Hematopoietic multipotent progenitor cell treated with erythropoietin and hydrocortisone succinate and interleukin-3 and kit ligand, for 17 days (in vitro differentiated cells): ENCODE data around the gene GATD1.
A peak's percentile ranks its signal among the peaks of the same experiment; 100 is the strongest.

ENCODE experiments used
- DNase-seq: peaks from one replicate; pipeline ENCODE4 v3.0.0-alpha.2; 2015; ENCODE audit warnings: low spot score

Gene GATD1

DNA sequence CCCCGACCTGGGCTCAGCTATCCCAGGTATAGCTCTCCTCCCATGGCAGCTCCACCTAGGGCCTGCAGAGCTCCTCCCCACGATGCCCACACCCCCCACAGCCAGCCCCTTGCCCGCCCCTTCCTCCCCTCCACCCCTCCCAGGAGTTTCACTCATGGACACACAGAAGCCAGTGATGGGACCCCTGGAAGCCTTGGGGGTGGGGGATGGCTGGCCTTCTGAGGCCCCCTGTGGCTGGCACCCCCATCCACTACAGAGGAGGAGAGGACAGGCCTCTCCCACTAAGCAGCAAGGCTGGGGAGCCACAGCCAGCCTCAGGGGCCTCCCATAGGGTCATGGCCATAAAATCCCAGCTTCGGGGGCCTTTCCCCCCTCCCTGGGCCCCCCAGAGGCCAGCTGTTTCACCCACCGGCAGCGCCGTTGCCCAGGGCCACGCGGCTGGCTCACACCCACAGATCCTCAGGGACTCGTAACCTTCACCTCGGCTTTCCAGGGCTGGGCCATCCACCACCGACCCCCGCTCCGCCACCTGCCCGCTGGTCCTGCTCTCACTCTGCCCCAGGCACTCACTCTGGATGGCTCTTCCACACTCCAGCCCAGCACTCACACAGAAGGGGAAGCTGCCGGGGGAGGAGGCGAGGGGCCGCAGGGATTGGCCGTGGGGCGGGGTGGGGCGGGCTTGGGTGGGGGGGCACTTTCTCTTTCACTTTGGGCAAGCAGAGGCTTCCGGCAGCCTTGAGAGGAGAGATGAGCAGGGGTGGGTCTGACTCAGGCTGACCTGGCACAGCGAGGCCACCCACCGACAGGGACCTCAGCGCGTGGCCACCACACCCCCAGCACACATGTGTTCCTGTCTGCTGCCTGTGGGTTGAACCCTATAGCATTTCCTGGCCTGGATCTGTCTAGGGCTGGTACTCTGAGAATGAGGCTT is 18.6 kb upstream of the GATD1 start:
- peak; percentile 48 for DNase-seq

DNA sequence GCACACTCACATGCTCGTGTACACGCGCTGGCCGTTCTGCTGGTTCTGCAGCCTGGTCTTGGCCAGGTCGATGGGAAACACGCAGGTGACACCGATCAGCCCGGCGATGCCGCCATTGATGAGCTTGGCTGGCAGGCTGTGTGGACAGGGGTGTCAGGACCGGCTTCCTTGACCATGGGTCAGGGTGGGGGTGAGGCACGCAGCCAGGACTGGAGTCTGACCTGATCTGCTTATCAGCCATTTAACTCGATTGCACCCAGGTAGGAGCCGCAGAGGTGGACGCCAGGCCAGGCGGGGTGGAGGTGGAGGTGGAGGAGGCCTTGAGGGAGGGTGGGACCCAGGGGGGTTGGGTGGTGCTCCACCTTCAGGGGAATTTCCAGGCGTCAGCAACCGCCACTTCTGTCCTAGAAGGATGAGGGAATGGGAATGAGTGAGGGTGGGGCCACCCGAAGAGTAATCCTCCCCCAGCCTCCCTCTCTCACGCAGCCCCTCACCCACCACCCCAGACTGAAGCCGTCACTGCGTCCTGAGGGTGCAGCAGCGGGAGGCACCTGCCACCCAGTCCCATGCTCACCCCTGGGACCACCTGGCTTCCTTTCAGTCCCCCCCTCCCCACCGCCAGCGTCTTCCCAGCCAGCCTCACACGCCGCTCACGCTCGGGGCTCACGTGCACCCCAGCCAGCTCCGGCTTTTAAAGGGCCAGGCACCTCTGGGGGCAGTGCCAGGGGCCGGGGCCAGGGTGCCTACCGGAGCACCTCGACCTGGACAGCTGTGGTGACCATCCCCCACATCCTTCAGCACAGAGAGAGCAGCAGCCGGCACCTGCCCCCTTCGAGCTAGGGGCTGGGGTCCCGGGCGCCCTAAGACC is 17.7 kb upstream of the GATD1 start:
- DNase-seq: no peak

DNA sequence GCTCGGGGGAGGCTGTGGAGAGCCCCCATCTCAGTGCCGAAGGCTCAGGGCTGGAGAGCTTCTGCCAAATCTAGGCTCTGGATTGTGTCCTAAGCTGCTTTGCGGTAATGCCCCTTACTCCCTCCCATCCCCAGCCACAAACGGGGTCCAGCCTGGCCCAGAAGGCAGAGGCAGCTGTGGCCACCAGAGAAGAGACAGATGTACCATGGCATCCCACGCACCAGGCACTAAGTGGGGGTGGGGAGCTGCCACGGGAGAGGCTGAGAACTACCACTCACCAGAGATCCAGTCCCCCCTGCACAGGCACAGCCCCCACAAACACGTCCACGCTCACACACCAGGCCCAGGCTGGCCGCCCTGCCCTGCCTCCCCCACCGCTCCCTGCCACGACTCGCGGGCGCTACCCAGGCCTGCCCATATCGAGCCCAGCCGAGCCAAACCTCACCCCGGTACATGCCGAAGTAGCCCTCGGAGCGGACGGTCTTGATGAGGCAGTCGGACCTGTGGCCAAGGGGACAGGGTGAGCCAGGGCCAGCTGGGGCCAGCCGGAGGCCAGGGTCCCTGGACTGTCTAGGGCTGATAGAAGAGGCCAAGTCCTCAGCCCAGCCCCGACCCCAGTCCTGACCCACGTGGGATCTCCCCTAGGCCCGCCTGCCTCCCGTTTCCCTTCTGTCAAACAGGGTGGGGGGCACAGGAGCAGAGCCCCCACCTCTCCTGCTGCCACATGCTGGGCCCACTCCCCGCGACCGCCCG is 16.9 kb upstream of the GATD1 start:
- DNase-seq: no peak

DNA sequence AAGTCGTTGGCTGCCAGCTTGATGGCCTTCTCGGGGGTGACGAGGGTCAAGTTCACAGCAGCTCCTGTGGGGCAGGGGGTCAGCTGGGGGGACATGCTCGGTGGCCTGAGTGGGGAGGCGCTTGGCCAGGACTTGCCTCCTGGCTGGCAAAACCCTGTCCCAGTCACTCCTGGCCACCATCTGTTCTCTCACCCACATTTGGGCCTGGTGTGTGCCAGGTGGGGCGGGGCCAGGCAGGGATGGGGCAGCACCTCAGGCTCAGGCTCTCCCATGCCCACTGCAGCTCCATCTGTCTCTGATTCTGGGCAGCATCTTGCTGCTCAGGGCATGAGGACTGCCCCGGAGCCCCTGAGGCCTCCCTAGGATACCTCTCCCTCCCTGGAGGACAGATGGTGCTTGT is 16.3 kb upstream of the GATD1 start:
- DNase-seq: no peak

DNA sequence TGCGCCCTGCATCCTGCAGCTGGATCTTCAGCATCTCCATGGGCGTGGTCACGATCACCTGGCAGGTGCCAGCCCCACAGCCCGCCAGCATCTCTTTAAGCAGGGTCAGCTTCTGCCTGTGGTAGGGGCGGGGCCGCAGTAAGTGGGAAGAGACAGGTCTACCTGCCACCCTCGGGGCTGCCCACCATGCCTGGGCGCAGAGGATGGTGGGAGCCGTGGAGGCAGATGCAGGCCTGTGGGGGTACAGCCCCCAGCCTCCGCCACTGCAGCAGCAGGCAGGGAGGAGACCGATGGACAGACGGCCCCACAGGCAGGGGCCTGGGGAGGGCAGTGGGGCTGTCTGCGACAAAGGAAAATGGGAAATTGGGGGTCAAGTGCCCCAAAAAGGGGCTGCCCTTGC is 15.6 kb upstream of the GATD1 start:
- no peak for DNase-seq

DNA sequence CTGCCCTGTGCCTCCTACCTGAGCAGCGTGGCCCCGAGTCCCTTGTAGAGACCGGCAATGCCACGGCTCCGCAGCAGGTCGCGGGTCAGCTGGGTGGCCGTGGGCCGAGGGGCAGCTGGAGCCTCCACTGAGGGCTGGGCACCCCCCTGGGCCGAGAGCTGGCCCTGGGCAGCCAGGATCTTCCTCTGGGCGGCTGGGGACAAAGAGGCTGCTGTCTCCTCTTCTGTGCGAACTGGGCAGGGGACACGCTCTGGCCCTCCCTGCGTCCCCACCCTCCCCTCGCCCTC is 15.2 kb upstream of the GATD1 start:
- DNase-seq: no peak

DNA sequence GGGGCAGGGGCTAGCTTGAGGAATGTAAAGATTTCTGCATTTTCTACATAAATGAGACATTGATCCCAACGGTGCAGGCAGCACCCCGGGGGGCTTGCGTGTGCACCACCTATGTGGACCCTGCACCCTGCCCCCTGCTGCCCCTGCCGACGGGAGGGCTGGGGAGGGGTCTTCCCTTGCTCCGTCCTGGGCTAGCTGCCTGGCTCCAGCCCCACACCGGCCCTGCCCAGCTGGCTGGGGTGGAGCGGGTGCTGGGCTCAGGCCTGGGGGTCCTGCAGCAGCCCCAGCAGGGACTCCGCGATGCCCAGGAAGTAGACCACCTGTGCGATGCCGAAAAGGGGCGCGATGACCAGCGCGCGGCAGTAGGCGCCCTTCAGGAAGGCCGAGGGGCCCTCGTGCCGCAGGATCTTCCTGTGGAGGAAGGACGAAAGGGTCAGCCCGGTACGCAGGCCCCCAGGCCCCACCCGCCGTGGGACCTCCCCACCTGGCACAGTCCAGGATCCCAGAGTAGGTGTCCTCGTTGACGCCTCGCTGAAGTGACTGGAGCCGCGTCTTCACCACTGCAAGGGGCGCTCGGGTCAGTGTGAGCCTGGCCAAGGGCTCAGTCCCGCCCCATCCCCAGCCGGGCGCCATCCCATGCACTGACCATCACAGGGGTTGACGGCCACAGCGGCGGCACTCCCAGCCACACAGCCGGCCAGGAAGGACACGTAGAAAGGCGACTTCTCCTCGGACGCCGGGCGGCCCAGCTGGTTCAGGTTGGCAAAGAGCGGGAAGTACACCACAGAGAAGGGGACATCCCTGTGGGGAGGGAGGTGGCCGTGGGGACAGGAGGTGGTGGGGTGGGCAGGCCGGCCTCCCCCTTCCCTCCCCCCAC is 14.6 kb upstream of the GATD1 start:
- DNase-seq: no peak

DNA sequence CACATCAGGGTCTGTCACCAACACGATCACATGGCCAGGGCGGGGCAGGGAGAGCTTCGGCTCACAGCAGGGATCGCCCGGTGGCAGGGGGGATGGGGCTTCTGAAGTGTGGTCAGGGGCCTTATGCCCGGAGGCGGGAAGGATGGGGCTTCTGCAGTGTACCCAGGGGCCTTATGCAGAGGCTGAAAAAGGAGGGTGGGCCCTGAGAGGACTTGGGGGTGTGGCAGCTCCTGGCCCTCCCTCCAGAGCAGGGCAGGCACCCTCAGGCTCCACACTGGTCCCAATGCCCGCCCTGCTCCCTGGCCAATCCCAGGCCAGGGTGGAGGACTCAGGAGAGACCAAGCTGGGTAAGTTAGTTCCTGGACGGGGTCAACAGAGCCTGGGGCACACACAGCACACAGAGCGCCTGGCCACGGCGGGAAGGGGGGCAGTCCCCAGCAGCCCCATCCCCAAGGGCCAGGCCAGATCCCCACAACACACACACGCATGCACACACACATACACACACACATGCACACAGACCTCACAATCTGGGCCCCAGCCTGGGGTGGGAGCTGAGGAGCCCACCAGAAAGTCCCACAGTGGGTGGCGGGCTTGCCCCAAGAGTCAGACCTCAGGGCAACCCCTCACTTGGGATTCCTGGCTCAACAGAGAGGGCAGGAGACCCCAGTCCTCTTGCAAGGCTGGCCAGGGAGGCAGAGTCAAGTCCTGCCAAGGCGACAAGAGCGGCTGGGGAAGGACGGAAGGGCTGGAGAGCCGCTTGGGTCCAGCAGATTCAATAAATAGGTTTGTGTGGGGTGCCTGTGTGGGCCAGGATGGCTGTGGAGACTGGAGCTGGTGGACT is 13.7 kb upstream of the GATD1 start:
- no peak for DNase-seq

DNA sequence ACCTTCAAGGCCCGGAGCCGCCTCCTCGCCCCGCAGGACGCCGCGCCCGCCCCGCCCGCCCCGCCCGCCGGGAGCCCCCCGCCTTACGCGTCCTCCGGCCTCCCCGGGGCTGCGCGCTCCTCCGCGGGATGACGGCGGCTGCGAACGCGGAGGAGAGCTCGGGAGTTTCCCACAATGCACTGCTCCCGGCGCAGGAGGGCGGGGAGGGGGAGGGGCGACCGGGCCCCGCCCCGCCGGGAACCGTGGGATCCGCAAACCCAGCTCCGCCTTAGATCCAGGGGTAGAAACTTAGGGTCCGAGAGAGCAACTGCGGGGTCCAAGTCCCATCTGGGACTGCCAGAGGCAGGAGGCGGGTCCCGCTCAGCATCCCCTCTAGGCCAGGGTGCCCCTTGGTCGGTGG is 12.7 kb upstream of the GATD1 start, which contains the start of gene CEND1:
CEND1 (minus strand) TSS at position 148 of the 400 bp plus-strand sequence. CDS start 1,514 bp downstream, outside the sequence.
- no peak for DNase-seq

DNA sequence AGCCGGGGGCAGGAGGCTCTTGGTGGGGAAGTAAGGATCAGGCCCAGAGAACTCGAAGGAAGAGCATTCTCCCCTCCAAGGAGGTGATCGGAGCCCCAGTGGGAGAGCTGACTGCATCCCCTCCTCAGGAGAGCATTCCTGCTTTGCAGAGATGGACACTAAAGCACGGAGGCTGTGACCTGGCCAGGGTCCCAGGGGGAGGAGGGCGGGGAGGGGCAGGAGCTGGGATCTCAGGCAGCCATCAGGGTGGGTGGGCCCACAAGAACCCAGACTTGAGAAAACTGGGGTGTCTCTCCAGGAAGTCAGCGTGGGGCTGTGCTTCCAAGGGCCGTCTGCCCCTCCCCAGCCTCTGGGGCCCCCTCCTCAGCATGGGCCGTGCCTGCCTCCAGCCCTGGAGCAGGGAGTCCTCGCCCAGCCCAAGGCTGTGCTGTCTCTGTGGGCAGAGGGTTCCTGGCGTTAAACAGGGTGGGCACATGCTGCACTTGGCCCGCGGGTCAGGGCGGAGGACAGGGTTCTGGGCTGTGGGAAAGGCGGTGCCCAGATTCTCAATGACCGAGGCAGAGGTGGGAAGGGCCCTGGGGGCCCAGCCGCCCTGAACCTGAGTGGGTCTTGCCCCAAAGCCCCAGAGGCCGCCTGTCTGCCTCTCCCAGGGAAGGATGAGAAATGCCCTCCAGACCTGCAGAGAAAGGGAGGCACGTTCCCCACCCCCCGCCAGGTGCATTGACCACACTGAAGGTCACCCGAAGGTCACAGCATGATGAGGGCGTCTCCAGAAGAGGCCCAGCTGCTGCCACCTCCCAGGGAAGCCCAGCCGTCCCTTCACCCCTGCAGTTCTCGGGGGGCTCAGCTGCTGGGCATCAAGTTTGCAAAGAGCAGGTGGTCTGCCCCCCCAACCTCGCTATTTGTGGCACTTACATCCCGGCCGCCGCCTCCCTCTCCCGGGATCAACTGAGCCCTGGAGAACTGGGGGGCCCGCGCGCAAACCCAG is 12.0 kb upstream of the GATD1 start:
- no peak for DNase-seq

DNA sequence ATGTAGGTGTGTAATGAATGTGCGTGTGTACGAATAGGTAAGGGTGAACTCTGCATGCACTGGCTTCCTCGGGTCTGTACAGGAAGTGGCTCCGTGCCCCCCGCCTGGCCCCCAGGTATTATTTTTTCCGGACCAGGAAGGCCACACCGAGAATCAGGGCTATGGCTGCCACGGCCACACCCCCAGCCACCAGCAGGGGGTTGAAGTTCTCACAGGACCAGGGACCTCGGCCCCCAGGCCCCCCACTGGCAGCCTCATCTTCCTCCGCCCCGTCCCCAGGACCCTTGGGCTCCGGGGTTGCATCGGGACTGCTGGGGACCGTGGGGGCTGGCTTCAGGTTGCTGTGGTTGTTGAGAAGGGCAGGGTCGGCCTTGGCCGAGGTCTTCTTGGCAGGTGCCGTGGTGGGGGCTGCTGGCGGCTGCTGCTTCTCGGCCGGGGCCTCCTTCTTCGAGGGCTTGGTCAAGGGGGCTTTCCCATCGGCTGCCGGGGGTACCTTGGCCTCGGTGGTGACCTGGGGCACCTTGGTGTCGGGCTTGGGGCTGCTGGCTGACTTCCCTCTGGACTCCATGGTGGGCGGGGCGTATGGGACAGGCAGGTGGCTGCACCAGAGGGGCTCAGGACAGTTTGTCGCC is 10.8 kb upstream of the GATD1 start:
- DNase-seq: no peak

DNA sequence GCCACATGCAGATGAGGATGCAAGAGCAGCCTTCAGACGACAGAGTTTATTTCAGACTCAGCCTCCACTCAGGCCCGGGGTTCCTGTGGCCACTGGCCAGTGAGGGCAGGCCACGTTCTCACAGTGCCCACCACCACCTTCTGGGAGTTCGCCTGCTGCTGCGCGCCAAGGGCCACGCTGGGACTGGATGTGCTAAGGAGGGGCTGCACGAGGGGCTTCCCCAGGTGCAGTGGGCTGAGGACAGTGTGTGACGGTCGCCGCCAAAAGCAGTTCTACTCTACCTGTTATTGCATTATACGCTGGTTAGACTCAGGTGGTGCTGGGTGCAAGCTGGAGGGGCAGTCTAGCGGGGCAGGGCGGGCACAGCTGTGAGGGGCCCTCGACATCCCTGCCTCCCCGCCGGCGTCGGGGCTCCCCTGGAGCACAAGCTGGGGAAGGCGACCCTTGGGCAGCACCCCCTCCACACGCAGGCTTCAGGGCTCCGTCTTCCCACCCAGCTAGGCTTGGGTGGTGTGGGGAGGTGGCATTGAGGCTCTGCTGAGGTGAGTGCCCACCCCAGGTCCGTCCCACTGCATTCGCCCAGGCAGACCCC is 9.9 kb upstream of the GATD1 start:
- DNase-seq: no peak

DNA sequence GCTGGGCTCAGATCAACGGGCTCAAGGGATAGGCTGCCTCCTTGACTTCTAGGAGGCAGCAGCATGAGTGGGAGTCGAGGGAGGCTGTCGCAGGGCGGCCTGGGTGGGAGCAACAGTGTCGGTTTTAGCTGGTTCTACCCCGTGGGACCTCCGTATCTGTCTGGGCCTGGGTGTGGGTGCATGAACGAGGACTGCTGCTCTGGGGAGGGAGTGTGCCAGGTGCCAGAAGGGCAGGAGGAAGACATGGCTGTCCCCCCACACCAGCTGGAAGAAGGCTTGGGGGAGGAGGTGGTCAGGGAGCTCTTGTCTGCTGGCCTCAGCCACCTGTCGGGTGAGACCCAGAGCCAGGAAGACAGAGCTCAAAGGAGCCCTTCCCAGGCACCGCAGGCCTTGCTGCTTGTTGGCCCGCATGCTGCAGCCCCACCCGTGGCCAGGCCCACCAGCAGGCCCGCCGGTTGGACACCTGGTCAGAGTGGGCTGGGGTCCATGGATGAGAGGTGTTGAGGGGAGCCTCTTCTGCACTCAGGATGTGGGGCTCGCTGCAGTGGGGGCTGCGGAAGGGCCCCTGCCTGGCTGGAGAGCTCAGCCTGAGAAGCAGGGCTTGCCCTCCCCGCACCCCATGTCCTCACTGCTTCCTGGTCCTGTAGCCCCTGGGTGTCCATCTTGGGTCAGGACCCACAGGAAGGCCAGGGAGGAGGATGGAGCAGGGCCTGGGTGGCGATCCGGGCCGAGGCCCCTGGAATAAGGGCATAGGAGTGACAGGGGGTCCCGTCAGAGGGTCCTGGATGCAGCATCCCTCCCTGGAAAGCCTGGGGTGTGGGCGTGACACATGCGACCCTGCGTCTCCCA is 9.2 kb upstream of the GATD1 start:
- no peak for DNase-seq

DNA sequence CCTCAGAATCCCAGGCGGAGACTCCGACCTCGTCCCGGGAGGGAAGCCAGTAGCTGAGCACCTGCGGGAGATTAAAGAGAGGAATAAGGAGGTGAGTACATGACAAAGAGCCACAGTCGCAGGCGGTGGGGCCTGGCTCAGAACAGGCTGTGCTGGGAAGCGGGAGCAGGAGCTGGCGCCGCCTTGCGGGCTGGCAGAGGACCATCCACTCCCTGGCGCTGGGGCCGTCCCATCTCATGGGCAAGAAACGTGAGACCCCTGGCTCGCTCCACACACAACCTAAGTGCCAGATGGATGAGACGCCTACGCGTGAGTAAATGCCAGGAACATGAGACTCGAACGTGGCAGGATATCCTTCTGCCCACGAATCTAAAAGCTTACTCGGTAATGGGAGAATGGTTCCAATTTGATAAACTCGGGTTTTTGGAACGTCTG is 6.3 kb upstream of the GATD1 start:
- DNase-seq: peak; percentile 44

DNA sequence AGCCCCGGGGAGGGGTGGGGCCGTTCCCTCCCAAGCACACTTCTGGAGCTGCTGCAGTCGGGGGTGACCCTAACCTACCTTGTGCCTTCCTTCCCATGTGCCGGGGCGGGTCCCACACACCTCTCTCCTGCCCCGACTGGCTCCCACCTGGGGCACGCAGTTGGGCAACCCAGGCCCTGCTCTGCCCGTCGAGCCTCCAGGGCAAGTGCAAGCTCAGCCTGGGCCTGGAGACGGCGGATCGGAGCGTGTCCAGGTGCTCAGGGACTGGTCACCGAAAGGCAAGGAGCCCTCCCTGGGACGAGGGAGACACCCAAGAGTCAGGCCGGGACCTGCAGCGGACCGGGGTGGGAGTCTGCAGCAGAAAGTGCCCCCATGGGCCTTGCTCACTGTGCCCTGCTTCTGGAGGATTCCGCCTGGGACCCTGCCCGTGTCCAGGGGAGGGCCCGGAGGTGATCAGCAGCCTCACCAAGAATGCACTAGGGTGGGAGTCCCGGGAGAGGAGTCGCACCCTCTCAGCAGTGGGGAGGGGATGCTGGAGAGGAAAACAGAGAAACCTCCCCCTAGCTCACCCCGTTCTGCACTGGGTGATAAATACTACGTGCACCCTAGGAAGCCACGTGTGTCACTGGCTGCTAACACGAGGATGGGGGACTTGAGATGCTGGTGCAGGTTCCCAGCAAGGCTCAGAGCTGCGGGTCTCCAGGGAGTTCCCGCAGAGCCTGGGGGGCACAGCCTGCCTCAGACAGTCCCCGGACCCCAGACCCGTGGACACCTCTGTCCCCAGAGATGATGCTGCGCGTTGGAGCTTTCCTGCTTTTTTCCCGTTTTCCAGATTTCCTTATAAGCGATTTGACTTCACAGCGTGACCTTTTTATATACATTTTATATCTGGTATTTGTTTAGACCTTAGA is 5.2 kb upstream of the GATD1 start:
- no peak for DNase-seq

DNA sequence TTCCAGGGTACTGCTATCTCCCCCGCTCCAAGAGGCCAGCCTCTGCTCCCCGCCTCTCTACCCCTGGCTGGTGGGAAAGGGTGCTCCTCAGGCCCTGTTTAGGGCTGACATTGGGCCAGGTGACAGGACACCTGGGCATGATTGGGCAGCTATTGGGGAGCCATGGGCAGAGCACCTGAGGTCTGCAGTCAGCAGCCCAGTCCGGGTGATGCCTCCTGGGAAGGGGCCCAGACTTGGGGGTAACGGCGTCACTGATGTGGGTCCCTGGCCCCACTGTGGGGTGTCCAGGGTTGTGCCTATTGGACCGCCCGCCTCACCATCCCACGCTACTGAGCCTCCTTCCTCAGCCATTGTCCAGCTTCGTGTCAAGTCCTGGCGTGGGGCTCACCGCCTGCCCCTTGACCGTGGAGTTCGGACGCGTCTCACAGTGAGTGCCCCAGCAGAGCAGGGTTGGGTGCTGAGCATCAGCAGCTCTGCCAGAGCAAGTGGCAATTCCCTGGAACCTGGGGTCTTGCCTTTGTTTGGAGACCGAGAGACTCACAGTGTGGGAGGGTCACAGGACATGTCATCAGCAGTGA is 2.8 kb upstream of the GATD1 start:
- DNase-seq: no peak
